SK-N-MC (cell line): Measurements from ENCODE around the gene TAF11L2.
"Not testable (repeated sequence)": the region's sequence is repeated elsewhere in the genome, so short reads cannot be mapped to it uniquely, and the experiment has no call there.

ENCODE experiments used
- EZH2 ChIP-seq: fragments of 200-600 bp; sonication (generic); IDR thresholded peaks from one replicate; pipeline ENCODE4 v1.6.1; 2017; ENCODE audit warnings: antibody characterized with exemption
- FOXP2 ChIP-seq: optimal IDR thresholded peaks from 2 replicates; pipeline ENCODE3; 2011; ENCODE audit warnings: mild to moderate bottlenecking, moderate library complexity; ENCODE audit not compliant: insufficient read depth; ENCODE audit errors: extremely low read length, control extremely low read depth

- not testable (repeated sequence) for TF ChIP-seq FOXP2, EZH2
These were observed 23.5 kb downstream of the TAF11L2 start, which contains the start of gene TAF11L4 for GRCh38 chr5:17521501-17521900.
